H9 (cell line): ENCODE results near the gene SEH1L. TPM values are rescaled to one million over a fixed set of nuclear protein-coding genes. Genes with fewer than 3 reads are reported as not detected.

Source experiments
- DNase-seq: peaks from one replicate; pipeline ENCODE4 v3.0.0-alpha.2; 2017
- H2AFZ ChIP-seq: one replicate; pipeline ENCODE4 v1.6.1; 2013; ENCODE audit warnings: mild to moderate bottlenecking, low read length, control low read depth, moderate library complexity
- H2AK5ac ChIP-seq: 2 replicates; pipeline ENCODE4 v1.6.1; 2013; ENCODE audit warnings: low read length, control low read depth, mixed read lengths; ENCODE audit not compliant: insufficient read length
- H2BK120ac ChIP-seq: one replicate; pipeline ENCODE4 v1.6.1; 2013; ENCODE audit warnings: low read depth, mild to moderate bottlenecking, low read length, control low read depth, inconsistent platforms; ENCODE audit not compliant: poor library complexity, severe bottlenecking
- H2BK12ac ChIP-seq: 2 replicates; pipeline ENCODE4 v1.6.1; 2013; ENCODE audit warnings: low read length, control low read depth, mixed read lengths, low read depth; ENCODE audit not compliant: insufficient read length
- H2BK15ac ChIP-seq: 2 replicates; pipeline ENCODE4 v1.6.1; 2013; ENCODE audit warnings: low read depth, low read length, control low read depth
- H2BK20ac ChIP-seq: one replicate; pipeline ENCODE4 v1.6.1; 2013; ENCODE audit warnings: low read depth, mild to moderate bottlenecking, low read length, control low read depth, inconsistent platforms; ENCODE audit not compliant: poor library complexity, severe bottlenecking
- H2BK5ac ChIP-seq: 2 replicates; pipeline ENCODE4 v1.6.1; 2013; ENCODE audit warnings: low read length, control low read depth, mixed read lengths; ENCODE audit not compliant: insufficient read length
- H3K14ac ChIP-seq: 2 replicates; pipeline ENCODE4 v1.6.1; 2013; ENCODE audit warnings: low read length, control low read depth; ENCODE audit not compliant: insufficient read depth
- H3K18ac ChIP-seq: 2 replicates; pipeline ENCODE4 v1.6.1; 2013; ENCODE audit warnings: low read depth, mild to moderate bottlenecking, mixed read lengths, low read length, control low read depth; ENCODE audit not compliant: insufficient read length
- H3K23ac ChIP-seq: 2 replicates; pipeline ENCODE4 v1.6.1; 2013; ENCODE audit warnings: low read length, control low read depth, mixed read lengths, low read depth; ENCODE audit not compliant: insufficient read length
- H3K23me2 ChIP-seq: 2 replicates; pipeline ENCODE4 v1.6.1; 2013; ENCODE audit warnings: low read depth, mild to moderate bottlenecking, mixed read lengths, low read length, control low read depth; ENCODE audit not compliant: insufficient read length, poor library complexity, severe bottlenecking
- H3K27ac ChIP-seq: 2 replicates; pipeline ENCODE4 v1.5.1; 2013; ENCODE audit warnings: low read length, control low read depth, mixed read lengths, low read depth; ENCODE audit not compliant: insufficient read length
- H3K27me3 ChIP-seq: 2 replicates; pipeline ENCODE4 v1.6.1; 2013; ENCODE audit warnings: low read length, control low read depth, inconsistent platforms; ENCODE audit not compliant: insufficient read depth
- H3K4ac ChIP-seq: 2 replicates; pipeline ENCODE4 v1.6.1; 2013; ENCODE audit warnings: low read depth, mild to moderate bottlenecking, control low read depth, inconsistent platforms, low read length, moderate library complexity
- H3K4me1 ChIP-seq: 2 replicates; pipeline ENCODE4 v1.6.1; 2013; ENCODE audit warnings: low read length, control low read depth, inconsistent platforms; ENCODE audit not compliant: insufficient read depth
- H3K4me2 ChIP-seq: 2 replicates; pipeline ENCODE4 v1.6.1; 2013; ENCODE audit warnings: low read length, control low read depth, mixed read lengths; ENCODE audit not compliant: insufficient read length, insufficient read depth
- H3K56ac ChIP-seq: 2 replicates; pipeline ENCODE4 v1.6.1; 2013; ENCODE audit warnings: low read depth, mild to moderate bottlenecking, mixed read lengths, low read length, control low read depth; ENCODE audit not compliant: insufficient read length
- H3K79me1 ChIP-seq: 2 replicates; pipeline ENCODE4 v1.6.1; 2013; ENCODE audit warnings: low read depth, mild to moderate bottlenecking, moderate library complexity, low read length, control low read depth, inconsistent platforms; ENCODE audit not compliant: insufficient read depth, poor library complexity, severe bottlenecking
- H3K79me2 ChIP-seq: 2 replicates; pipeline ENCODE4 v1.6.1; 2013; ENCODE audit warnings: low read length, control low read depth, inconsistent platforms; ENCODE audit not compliant: insufficient read depth
- H3K9ac ChIP-seq: 2 replicates; pipeline ENCODE4 v1.6.1; 2013; ENCODE audit warnings: low read length, control low read depth, mixed read lengths; ENCODE audit not compliant: insufficient read length; ENCODE audit errors: extremely low read depth
- H3K9me3 ChIP-seq: one replicate; pipeline ENCODE4 v1.6.1; 2013; ENCODE audit warnings: low read depth, low read length, inconsistent platforms; ENCODE audit not compliant: control insufficient read depth
- H3T11ph ChIP-seq: one replicate; pipeline ENCODE4 v1.6.1; 2013; ENCODE audit warnings: mild to moderate bottlenecking, low read length, control low read depth, inconsistent platforms
- H4K20me1 ChIP-seq: one replicate; pipeline ENCODE4 v1.6.1; 2013; ENCODE audit not compliant: control insufficient read depth, insufficient read length, insufficient read depth
- H4K5ac ChIP-seq: 2 replicates; pipeline ENCODE4 v1.6.1; 2013; ENCODE audit warnings: low read depth, mild to moderate bottlenecking, mixed read lengths, low read length, control low read depth; ENCODE audit not compliant: insufficient read length
- H4K8ac ChIP-seq: replicated peaks from 2 replicates; pipeline ENCODE4 v1.6.1; 2013; ENCODE audit warnings: low read length, control low read depth, mixed read lengths, low read depth; ENCODE audit not compliant: insufficient read length
- H4K91ac ChIP-seq: 2 replicates; pipeline ENCODE4 v1.6.1; 2013; ENCODE audit warnings: low read depth, mild to moderate bottlenecking, moderate library complexity, mixed read lengths, low read length, control low read depth; ENCODE audit not compliant: insufficient read length
- H3K27ac Mint-ChIP-seq, 3 experiments: 2 replicates in 2 of 3; 3 replicates in 1 of 3; pipeline ENCODE4 v1.8.0; 2020 to 2021; ENCODE audit warnings: mixed read lengths in 3 of 3, mild to moderate bottlenecking in 1 of 3, moderate library complexity in 1 of 3
- H3K27me3 Mint-ChIP-seq: 2 replicates; pipeline ENCODE4 v1.8.0; 2021; ENCODE audit warnings: low read depth, mild to moderate bottlenecking, moderate library complexity, mixed read lengths
- H3K36me3 Mint-ChIP-seq, 3 experiments: 2 replicates in 2 of 3; 3 replicates in 1 of 3; pipeline ENCODE4 v1.8.0; 2020 to 2021; ENCODE audit warnings: low read depth in 3 of 3, mixed read lengths in 3 of 3; ENCODE audit not compliant: insufficient read depth in 1 of 3
- H3K4me1 Mint-ChIP-seq, 2 experiments: 2 replicates each; pipeline ENCODE4 v1.8.0; 2020; ENCODE audit warnings: mixed read lengths in 2 of 2
- H3K4me3 Mint-ChIP-seq, 2 experiments: 2 replicates in 1 of 2; 3 replicates in 1 of 2; pipeline ENCODE4 v1.8.0; 2020 to 2021; ENCODE audit warnings: mild to moderate bottlenecking in 2 of 2, mixed read lengths in 2 of 2, moderate library complexity in 1 of 2
- H3K9me3 Mint-ChIP-seq, 2 experiments: 2 replicates in 1 of 2; 3 replicates in 1 of 2; pipeline ENCODE4 v1.8.0; 2020; ENCODE audit warnings: mild to moderate bottlenecking in 2 of 2, mixed read lengths in 2 of 2, moderate library complexity in 1 of 2
- CTCF ChIP-seq: fragments of 200-600 bp; sonication (generic); conservative IDR thresholded peaks from 3 replicates; pipeline ENCODE4 v1.8.0; 2021; ENCODE audit warnings: antibody characterized with exemption, mild to moderate bottlenecking
- WGBS: extraction: QIAGEN DNeasy Blood & Tissue Kit; methylation state at CpG from one replicate; pipeline ENCODE4 v1.1.7; 2013; ENCODE audit warnings: missing lambda C conversion rate, low lambda C conversion rate, mixed read lengths; ENCODE audit not compliant: insufficient read length; ENCODE audit errors: extremely low coverage; 5-methylcytosine and 5-hydroxymethylcytosine counted together
- total RNA-seq: library from RNA; stranded (reverse); gene quantifications from 2 replicates; pipeline ENCODE4 v1.2.1, GENCODE V29; 2021

The SEH1L gene
- total RNA-seq, 1 experiment from 2014 or later: 97.2 TPM

DNA sequence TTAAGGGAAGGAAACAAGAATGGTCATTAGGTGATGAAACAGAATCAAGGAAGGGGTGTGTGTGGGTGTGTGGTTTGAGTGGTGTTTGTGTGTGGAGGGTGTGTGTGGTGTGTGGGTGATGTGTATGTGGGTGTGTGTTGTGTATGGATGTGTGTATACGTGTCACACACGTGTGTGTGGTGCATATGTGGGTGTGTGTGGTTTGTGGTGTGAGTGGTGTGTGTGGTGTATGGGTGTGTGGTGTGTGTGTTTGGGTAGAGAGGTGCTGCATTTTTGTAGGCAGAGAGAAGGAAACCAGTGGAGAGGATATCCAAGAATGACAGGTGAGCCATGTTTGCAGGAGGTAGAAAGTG lies 42.3 kb downstream of the SEH1L start:
- Histone ChIP-seq H3K79me2 (peaks cover 18% of the 10 kb centered on the region; the same call in 1 of the 2 replicates), H2BK20ac (no peak overlapping the region), H2BK120ac (no peak overlapping the region), H4K5ac (no peak overlapping the region), H4K91ac (no peak overlapping the region), H2BK5ac (no peak overlapping the region), H4K20me1 (no peaks in the 10 kb centered on the region), H3K4ac (no peak overlapping the region), H3K4me2 (peak overlapping the region; percentile 51), H4K8ac (no peak overlapping the region), H2BK12ac (no peak overlapping the region), H2AFZ (no peak overlapping the region), H3K9ac (no peak overlapping the region), H3T11ph (no peak overlapping the region), H3K23me2 (no peaks in the 10 kb centered on the region), H3K18ac (no peak overlapping the region), H3K23ac (no peak overlapping the region), H3K9me3 (no peaks in the 10 kb centered on the region), H3K56ac (no peak overlapping the region), H3K79me1 (no peaks in the 10 kb centered on the region), H2AK5ac (no peak overlapping the region), H3K14ac (no peak overlapping the region), H3K4me1 (peaks cover 7% of the 10 kb centered on the region; the same call in 1 of the 2 replicates), H3K27me3 (no peaks in the 10 kb centered on the region), H2BK15ac (no peak overlapping the region), H3K27ac (no peak overlapping the region)
- Mint-ChIP-seq H3K9me3 (no peaks in the 10 kb centered on the region; a peak in 1 of 5 replicates), H3K27me3 (no peaks in the 10 kb centered on the region), H3K27ac (peak overlapping the region; percentile 25 to 99 (median 80); a peak in 4 of 7 replicates), H3K4me3 (peak overlapping the region; percentile 94 to 97), H3K36me3 (peaks cover 2 to 9% (median 4%) of the 10 kb centered on the region in 3 experiments; a peak in 3 of 7 replicates), H3K4me1 (peaks cover 8 to 14% of the 10 kb centered on the region in 2 experiments)
- no peak for DNase-seq
- no peak for TF ChIP-seq CTCF
- WGBS: 100% methylated on average over 2 of the region's 2 CpGs
